Lower lobe of right lung (tissue), 2 donors: ENCODE results near the gene TRIM50. TPM values are rescaled to one million over a fixed set of nuclear protein-coding genes. Genes with fewer than 3 reads are reported as not detected.
"Not testable (repeated sequence)": the region's sequence is repeated elsewhere in the genome, so short reads cannot be mapped to it uniquely, and the experiment has no call there.

Experiments used
- ATAC-seq, 2 donors: fragments of 200-7000 bp; cut with Tn5 transposase; one replicate each; pipeline ENCODE4 v1.9.1; 2020 to 2022; ENCODE audit warnings: mild to moderate bottlenecking in 2 of 2, moderate library complexity in 2 of 2
- DNase-seq: peaks from one replicate; pipeline ENCODE4 v3.0.0-alpha.2; 2020
- H3K27ac ChIP-seq: fragments of 200-600 bp; one replicate; pipeline ENCODE4 v1.8.0; 2022
- H3K27me3 ChIP-seq: fragments of 200-600 bp; one replicate; pipeline ENCODE4 v1.8.0; 2022; ENCODE audit warnings: low read depth
- H3K36me3 ChIP-seq: fragments of 200-600 bp; one replicate; pipeline ENCODE4 v1.8.0; 2022; ENCODE audit warnings: mild to moderate bottlenecking
- H3K4me1 ChIP-seq: fragments of 200-600 bp; one replicate; pipeline ENCODE4 v1.8.0; 2022
- H3K4me3 ChIP-seq: fragments of 200-600 bp; one replicate; pipeline ENCODE4 v1.8.0; 2022; ENCODE audit warnings: mild to moderate bottlenecking
- H3K9me3 ChIP-seq: fragments of 200-600 bp; one replicate; pipeline ENCODE4 v1.8.0; 2022
- intact Hi-C: fragments of 100-400 bp; cut with DNase I; formaldehyde crosslinking; loops from one replicate; pipeline ENCODE4 v1.11.0; 2022
- total RNA-seq: library from RNA; stranded (reverse); fragmentation: NEBNext Ultra II Directional; extraction: Animal tissue kit (Norgen Biotek cat#: 25700); gene quantifications from one replicate; pipeline ENCODE4 v1.2.1, GENCODE V29; 2021
- TF ChIP-seq, protein P1 (sequence below): fragments of 200-600 bp; IDR thresholded peaks from one replicate; pipeline ENCODE4 v1.8.0; 2022; ENCODE audit warnings: antibody characterized with exemption, mild to moderate bottlenecking
- donor health status: DM: no; HTN: yes; CAD: no; lungs with severe emphysema.

TRIM50 gene
- total RNA-seq, 1 donor from 2014 or later = not detected

DNA sequence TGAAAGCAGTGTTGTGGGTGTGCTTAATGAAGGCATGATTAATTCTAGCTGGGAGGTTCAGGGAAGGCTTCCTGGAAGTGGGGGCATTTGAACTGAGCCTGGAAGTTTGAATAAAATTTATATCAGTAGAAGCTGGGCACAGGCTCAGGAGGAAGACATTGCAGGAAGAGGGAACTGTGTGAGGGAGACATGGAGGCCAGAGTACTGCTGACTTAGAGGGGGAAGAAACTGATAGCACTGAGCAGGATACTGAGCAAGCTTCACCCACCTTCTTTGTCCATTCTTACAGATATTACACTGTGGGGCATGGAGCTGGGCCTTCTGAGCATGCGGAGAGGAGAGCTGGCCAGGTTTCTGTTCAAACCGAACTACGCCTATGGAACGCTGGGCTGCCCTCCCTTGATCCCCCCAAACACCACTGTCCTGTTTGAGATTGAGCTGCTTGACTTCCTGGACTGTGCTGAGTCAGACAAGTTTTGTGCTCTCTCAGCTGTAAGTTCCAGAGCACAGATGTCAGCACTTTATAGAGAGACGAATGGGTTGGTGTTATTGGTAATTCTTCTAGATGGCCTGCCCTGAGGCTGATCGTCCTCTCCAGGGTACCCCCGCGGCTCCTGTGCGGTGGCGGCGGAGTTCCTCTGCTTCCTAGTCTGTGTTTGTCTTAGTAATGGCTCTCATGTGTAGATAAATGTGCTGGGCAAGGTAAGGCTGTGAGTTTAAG is 2.1 kb upstream of the TRIM50 start:
- no peak for ATAC-seq
- no peaks in the 10 kb centered on the region for H3K27me3 ChIP-seq
- TF ChIP-seq, protein P1, sequence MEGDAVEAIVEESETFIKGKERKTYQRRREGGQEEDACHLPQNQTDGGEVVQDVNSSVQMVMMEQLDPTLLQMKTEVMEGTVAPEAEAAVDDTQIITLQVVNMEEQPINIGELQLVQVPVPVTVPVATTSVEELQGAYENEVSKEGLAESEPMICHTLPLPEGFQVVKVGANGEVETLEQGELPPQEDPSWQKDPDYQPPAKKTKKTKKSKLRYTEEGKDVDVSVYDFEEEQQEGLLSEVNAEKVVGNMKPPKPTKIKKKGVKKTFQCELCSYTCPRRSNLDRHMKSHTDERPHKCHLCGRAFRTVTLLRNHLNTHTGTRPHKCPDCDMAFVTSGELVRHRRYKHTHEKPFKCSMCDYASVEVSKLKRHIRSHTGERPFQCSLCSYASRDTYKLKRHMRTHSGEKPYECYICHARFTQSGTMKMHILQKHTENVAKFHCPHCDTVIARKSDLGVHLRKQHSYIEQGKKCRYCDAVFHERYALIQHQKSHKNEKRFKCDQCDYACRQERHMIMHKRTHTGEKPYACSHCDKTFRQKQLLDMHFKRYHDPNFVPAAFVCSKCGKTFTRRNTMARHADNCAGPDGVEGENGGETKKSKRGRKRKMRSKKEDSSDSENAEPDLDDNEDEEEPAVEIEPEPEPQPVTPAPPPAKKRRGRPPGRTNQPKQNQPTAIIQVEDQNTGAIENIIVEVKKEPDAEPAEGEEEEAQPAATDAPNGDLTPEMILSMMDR = no peak
- H3K4me3 ChIP-seq = no peak overlapping the region
- no peaks in the 10 kb centered on the region for H3K9me3 ChIP-seq
- H3K36me3 ChIP-seq = no peaks in the 10 kb centered on the region
- intact Hi-C loops = no loop called here
- no peaks in the 10 kb centered on the region for H3K4me1 ChIP-seq
- no peak for DNase-seq
- H3K27ac ChIP-seq = no peak overlapping the region

DNA sequence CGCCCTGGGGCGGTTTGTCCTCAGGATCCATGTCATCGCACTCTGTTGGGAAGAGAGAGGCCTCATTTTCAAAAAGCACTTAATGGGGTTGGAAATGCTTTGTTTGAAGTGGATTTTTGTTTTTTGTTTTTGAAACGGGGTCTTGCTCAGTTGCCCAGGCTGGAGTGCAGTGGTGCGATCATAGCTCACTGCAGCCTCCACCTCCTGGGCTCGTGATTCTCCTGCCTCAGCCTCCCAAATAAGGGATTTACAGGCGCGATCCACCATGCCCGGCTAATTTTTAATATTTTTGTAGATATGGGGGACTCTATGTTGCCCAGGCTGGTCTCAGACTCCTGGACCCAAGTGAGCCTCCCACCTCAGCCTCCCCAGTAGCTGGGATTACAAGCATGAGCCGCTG is 814 bp upstream of the TRIM50 start:
- Histone ChIP-seq H3K36me3 (no peaks in the 10 kb centered on the region), H3K27me3 (no peaks in the 10 kb centered on the region), H3K9me3 (no peaks in the 10 kb centered on the region), H3K27ac (no peak overlapping the region), H3K4me1 (peaks cover 9% of the 10 kb centered on the region), H3K4me3 (no peak overlapping the region)
- TF ChIP-seq, protein P1 = no peak
- DNase-seq (no peak), ATAC-seq (no peak)
- intact Hi-C loops = no loop called here

DNA sequence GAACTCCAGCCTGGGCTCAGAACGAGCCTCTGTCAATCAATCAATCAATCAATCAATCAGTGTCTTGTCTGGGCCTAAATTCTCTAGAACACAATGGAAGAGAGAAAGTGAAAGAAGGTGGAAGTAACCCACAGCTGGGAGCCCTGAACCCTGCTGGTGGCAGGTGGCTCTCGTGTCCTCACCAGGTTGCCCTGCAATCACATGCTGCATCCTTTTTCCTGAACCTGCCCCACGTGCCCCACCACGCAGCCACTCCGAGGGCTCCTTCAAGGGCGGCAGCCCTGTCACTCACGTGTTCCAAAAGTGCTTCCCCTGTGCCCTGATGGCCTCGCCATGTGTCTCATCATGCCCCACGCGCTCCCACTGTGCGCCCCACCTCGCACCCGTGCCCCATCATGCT is 433 bp downstream of the TRIM50 start:
- H3K27ac ChIP-seq, intact Hi-C loops, H3K9me3 ChIP-seq, H3K27me3 ChIP-seq, ATAC-seq, H3K36me3 ChIP-seq, DNase-seq, H3K4me3 ChIP-seq: not testable (repeated sequence)
- H3K4me1 ChIP-seq = peaks cover 11% of the 10 kb centered on the region

DNA sequence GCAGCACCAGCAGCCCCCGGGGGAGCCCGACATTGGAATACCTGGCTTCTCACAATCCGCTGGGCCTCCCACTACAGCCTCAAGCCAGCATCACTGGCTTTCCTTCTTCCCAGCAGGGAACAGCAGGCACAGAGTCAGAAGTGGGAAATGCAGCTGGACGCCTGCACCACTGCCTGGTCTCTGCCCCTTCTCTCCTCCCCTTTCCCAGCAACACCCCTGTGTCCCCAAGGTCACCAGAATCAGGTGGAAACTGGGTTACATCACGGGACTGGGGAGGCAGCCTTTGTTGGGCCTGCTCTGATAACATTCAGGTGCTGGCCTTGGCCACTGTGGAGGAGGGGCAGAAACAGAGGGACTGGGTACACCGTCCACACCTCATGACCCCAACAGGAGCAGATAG is 2.5 kb downstream of the TRIM50 start:
- H3K27ac ChIP-seq, H3K27me3 ChIP-seq, ATAC-seq, DNase-seq, H3K4me3 ChIP-seq, H3K9me3 ChIP-seq, H3K36me3 ChIP-seq, intact Hi-C loops: not testable (repeated sequence)
- H3K4me1 ChIP-seq = peaks cover 11% of the 10 kb centered on the region

DNA sequence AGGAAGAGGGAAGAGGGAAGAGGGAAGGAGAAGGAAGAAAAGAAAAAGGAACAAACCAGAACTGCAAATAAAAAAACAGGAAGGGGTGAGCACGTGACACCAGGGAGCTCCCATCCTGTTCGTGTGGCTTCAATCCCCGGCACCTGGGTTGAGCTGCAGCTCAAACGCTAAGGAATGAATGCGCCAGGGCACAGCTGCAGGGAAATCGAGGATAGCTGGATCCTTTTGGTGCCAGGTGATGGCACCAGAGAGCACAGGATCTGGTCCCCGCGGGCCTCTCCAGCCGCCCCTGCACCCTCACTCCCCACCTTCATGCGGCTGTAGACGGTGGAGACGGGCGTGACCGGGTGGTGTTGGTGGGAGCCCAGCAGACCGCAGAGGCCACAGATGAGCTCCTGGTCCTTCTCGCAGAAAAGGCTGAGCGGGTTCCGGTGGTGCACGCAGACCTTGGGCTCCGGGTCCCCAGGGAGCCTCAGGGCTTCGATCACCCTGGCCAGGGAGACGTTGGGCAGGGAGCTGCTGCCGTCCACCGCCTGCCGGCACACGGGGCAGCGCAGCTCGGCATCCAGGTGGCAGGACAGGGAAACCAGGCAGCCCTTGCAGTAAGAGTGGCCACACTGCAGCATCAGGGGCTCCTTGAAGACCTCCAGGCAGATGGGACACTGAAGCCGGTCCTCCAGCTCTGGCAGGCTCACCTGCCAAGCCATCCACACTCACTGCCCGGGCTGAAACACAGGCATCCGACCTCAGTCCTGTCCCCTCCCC is 3.6 kb downstream of the TRIM50 start:
- DNase-seq (peak; percentile 61), ATAC-seq (peak; percentile 59 to 73)
- Histone ChIP-seq H3K4me3 (peak overlapping the region; percentile 22), H3K4me1 (peaks cover 11% of the 10 kb centered on the region)
- H3K27me3 ChIP-seq, intact Hi-C loops, H3K27ac ChIP-seq, H3K9me3 ChIP-seq, H3K36me3 ChIP-seq: not testable (repeated sequence)
- TF ChIP-seq, protein P1 = peak; percentile 54

DNA sequence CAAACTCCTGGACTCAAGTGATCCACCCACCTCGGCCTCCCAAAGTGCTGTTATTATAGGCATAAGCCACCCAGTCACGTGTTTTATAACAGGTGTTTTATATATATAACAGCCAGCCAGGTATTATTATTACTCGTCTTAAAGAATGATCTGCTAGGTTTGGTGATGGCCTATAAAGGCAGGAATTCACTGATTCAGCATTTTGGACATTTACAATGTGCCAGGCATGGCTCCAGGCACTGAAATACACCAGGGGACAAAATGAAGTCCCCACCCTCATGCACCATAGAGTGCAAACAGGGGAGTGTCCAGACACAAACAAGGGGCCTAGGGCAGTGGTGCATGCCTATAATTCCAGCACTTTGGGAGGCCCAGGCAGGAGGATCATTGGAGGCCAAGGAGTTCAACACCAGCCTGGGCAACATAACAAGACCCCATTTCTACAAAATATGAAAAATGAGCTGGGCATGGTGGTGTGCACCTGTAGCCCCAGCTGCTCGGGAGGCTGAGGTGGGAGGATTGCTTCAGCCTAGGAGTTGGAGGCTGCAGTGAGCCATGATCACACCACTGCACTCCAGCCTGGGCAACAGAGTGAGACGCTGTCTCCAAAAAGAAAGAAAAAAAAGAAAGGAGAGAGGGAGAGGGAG is 4.3 kb downstream of the TRIM50 start:
- H3K27me3 ChIP-seq, ATAC-seq, DNase-seq, H3K27ac ChIP-seq, H3K36me3 ChIP-seq, H3K9me3 ChIP-seq, intact Hi-C loops: not testable (repeated sequence)
- Histone ChIP-seq H3K4me3 (peak overlapping the region; percentile 22), H3K4me1 (peaks cover 11% of the 10 kb centered on the region)

GRCh38 chr7:73320009-73320408 is 7.9 kb downstream of the TRIM50 start:
- H3K27ac ChIP-seq, H3K9me3 ChIP-seq, DNase-seq, H3K4me3 ChIP-seq, H3K36me3 ChIP-seq, intact Hi-C loops, H3K27me3 ChIP-seq: not testable (repeated sequence)
- peak; percentile 36 to 70 for ATAC-seq
- peaks cover 11% of the 10 kb centered on the region for H3K4me1 ChIP-seq

GRCh38 chr7:73319541-73319940 is 8.3 kb downstream of the TRIM50 start:
- peaks cover 10% of the 10 kb centered on the region for H3K4me1 ChIP-seq
- H3K27ac ChIP-seq, intact Hi-C loops, H3K9me3 ChIP-seq, H3K36me3 ChIP-seq, H3K27me3 ChIP-seq, DNase-seq, H3K4me3 ChIP-seq: not testable (repeated sequence)
- ATAC-seq = peak; percentile 68 to 84

- H3K4me1 ChIP-seq, H3K9me3 ChIP-seq, DNase-seq, intact Hi-C loops, H3K4me3 ChIP-seq, H3K36me3 ChIP-seq, H3K27ac ChIP-seq, H3K27me3 ChIP-seq: not testable (repeated sequence)
- peak in 1 of 2 donors; percentile 6 for ATAC-seq
These were observed 9.2 kb downstream of the TRIM50 start for GRCh38 chr7:73318656-73319204.
